ENCODE results near the gene ARVCF.

ARVCF gene

GRCh38 chr22:19990188-19990587 is 26.4 kb downstream of the ARVCF start:
- DNase-seq (ENCODE audit: low read depth in 1 of 2, low spot score in 1 of 2) = no peak
- Histone ChIP-seq H3K4me3 (replicated peaks; ENCODE audit: insufficient read depth, low read length) (no peak overlapping the region), H3K27ac (replicated peaks) (no peak overlapping the region), H3K27me3 (ENCODE audit: insufficient read depth, poor library complexity, severe bottlenecking) (no peaks in the 10 kb centered on the region)
- no peak for TF ChIP-seq POLR2AphosphoS5 (IDR thresholded peaks at IDR 0.05; ENCODE audit: low read depth)
- TF ChIP-seq CTCF (IDR thresholded peaks at IDR 0.05; ENCODE audit: insufficient read depth, low read length) = no peak
- no peak for TF ChIP-seq GABPA (IDR thresholded peaks at IDR 0.05; ENCODE audit: low read depth)
- TF ChIP-seq SPI1 (IDR thresholded peaks at IDR 0.05; ENCODE audit: borderline replicate concordance, low read depth) = no peak
- TF ChIP-seq REST (IDR thresholded peaks at IDR 0.05; ENCODE audit: insufficient replicate concordance, low read depth) = no peak

- TF ChIP-seq CTCF (IDR thresholded peaks at IDR 0.05; ENCODE audit: insufficient read depth, low read length) (no peak), POLR2AphosphoS5 (IDR thresholded peaks at IDR 0.05; ENCODE audit: low read depth) (no peak), GABPA (IDR thresholded peaks at IDR 0.05; ENCODE audit: low read depth) (no peak), REST (IDR thresholded peaks at IDR 0.05; ENCODE audit: insufficient replicate concordance, low read depth) (no peak), SPI1 (IDR thresholded peaks at IDR 0.05; ENCODE audit: borderline replicate concordance, low read depth) (no peak)
Observed at GRCh38 chr22:19989725-19990067, 26.9 kb downstream of the ARVCF start.

GRCh38 chr22:19988965-19989724 is 27.5 kb downstream of the ARVCF start:
- H3K27me3 ChIP-seq (ENCODE audit: insufficient read depth, poor library complexity, severe bottlenecking) = no peaks in the 10 kb centered on the region
- no peak overlapping the region for H3K4me3 ChIP-seq (replicated peaks; ENCODE audit: insufficient read depth, low read length)
- TF ChIP-seq SPI1 (IDR thresholded peaks at IDR 0.05; ENCODE audit: borderline replicate concordance, low read depth) (no peak), POLR2AphosphoS5 (IDR thresholded peaks at IDR 0.05; ENCODE audit: low read depth) (no peak), REST (IDR thresholded peaks at IDR 0.05; ENCODE audit: insufficient replicate concordance, low read depth) (no peak), GABPA (IDR thresholded peaks at IDR 0.05; ENCODE audit: low read depth) (no peak), CTCF (IDR thresholded peaks at IDR 0.05; ENCODE audit: insufficient read depth, low read length) (no peak)
- no peak overlapping the region for H3K27ac ChIP-seq (replicated peaks)
- DNase-seq (ENCODE audit: low read depth in 1 of 2, low spot score in 1 of 2) = no peak

More at GRCh38 chr22:19989725-19990067, 26.9 kb downstream of the ARVCF start:
- no peak for DNase-seq (ENCODE audit: low read depth in 1 of 2, low spot score in 1 of 2)
- no peaks in the 10 kb centered on the region for H3K27me3 ChIP-seq (ENCODE audit: insufficient read depth, poor library complexity, severe bottlenecking)
- H3K4me3 ChIP-seq (replicated peaks; ENCODE audit: insufficient read depth, low read length) = no peak overlapping the region
- H3K27ac ChIP-seq (replicated peaks) = no peak overlapping the region

All from HL-60 (cell line).